Tibial artery (tissue), 4 donors: ENCODE data around the gene ZNF622.

Experiments
- DNase-seq, 2 donors: peaks; one replicate each; pipeline ENCODE4 v3.0.0-alpha.2; 2019
- H3K27ac ChIP-seq, 2 donors: fragments of 200-600 bp; sonication (generic) in 1 of 2; 1 replicate in 1 of 2; 2 replicates in 1 of 2; pipeline ENCODE4 v1.5.1; 2018 to 2019; ENCODE audit warnings: mild to moderate bottlenecking in 1 of 2
- H3K27me3 ChIP-seq, 2 donors: fragments of 200-600 bp; sonication (generic) in 1 of 2; one replicate each; pipeline versions ENCODE4 v1.5.1 to v1.6.0; 2016 to 2019
- H3K36me3 ChIP-seq, 3 donors: fragments of 200-600 bp; sonication (generic) in 2 of 3; one replicate each; pipeline ENCODE4 v1.5.1; 2016 to 2019; ENCODE audit warnings: mild to moderate bottlenecking in 2 of 3
- H3K4me1 ChIP-seq, 4 donors: fragments of 200-600 bp; sonication (generic) in 2 of 4; 1 replicate in 3 of 4; 2 replicates in 1 of 4; pipeline ENCODE4 v1.5.1; 2016 to 2019
- H3K4me3 ChIP-seq, 2 donors: fragments of 200-600 bp; sonication (generic) in 1 of 2; 1 replicate in 1 of 2; 2 replicates in 1 of 2; pipeline ENCODE4 v1.5.1; 2018 to 2019; ENCODE audit warnings: mild to moderate bottlenecking in 2 of 2
- H3K9me3 ChIP-seq, 3 donors: fragments of 200-600 bp; sonication (generic) in 1 of 3; one replicate each; pipeline ENCODE4 v1.5.1; 2016 to 2019
- intact Hi-C: fragments of 100-400 bp; cut with DNase I; formaldehyde crosslinking; loops from one replicate; pipeline ENCODE4 v1.15.0; 2023; ENCODE audit warnings: low total_unique reads
- TF ChIP-seq, protein P1 (sequence below), 2 experiments: fragments of 200-600 bp in 1 of 2; fragments of 450-650 bp in 1 of 2; IDR thresholded peaks; one replicate each; pipeline ENCODE4 v1.5.1; 2017 to 2019; ENCODE audit warnings: antibody characterized with exemption in 2 of 2, mild to moderate bottlenecking in 1 of 2, moderate library complexity in 1 of 2

The ZNF622 gene

DNA sequence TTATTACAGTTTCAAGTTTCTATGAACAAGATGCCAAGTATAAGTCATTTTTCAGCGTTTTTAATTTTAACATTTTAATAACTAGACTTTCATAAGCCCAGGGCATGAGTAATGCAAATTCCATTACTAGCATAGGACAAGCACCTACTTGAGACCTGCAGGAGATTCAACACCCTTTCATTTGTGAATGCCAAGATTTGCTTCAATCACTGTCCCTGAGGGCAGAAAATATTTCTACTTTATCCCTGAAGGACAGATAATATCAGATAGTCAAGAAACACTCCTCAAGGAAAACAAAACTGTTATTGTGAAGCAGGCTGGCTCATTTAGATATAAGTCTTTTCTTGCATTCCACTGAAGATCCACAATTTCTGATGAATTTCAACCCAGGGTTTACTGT is 27.7 kb upstream of the ZNF622 start:
- Histone ChIP-seq H3K36me3 (no peaks in the 10 kb centered on the region), H3K4me1 (no peaks in the 10 kb centered on the region), H3K27me3 (no peaks in the 10 kb centered on the region), H3K9me3 (peaks cover 0 to 8% (median 5%) of the 10 kb centered on the region in 3 donors), H3K4me3 (no peak overlapping the region), H3K27ac (no peak overlapping the region)
- intact Hi-C loops, result no loop called here
- DNase-seq, result no peak
- TF ChIP-seq, protein P1, sequence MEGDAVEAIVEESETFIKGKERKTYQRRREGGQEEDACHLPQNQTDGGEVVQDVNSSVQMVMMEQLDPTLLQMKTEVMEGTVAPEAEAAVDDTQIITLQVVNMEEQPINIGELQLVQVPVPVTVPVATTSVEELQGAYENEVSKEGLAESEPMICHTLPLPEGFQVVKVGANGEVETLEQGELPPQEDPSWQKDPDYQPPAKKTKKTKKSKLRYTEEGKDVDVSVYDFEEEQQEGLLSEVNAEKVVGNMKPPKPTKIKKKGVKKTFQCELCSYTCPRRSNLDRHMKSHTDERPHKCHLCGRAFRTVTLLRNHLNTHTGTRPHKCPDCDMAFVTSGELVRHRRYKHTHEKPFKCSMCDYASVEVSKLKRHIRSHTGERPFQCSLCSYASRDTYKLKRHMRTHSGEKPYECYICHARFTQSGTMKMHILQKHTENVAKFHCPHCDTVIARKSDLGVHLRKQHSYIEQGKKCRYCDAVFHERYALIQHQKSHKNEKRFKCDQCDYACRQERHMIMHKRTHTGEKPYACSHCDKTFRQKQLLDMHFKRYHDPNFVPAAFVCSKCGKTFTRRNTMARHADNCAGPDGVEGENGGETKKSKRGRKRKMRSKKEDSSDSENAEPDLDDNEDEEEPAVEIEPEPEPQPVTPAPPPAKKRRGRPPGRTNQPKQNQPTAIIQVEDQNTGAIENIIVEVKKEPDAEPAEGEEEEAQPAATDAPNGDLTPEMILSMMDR (IDR thresholded peaks at IDR 0.05), result no peak

DNA sequence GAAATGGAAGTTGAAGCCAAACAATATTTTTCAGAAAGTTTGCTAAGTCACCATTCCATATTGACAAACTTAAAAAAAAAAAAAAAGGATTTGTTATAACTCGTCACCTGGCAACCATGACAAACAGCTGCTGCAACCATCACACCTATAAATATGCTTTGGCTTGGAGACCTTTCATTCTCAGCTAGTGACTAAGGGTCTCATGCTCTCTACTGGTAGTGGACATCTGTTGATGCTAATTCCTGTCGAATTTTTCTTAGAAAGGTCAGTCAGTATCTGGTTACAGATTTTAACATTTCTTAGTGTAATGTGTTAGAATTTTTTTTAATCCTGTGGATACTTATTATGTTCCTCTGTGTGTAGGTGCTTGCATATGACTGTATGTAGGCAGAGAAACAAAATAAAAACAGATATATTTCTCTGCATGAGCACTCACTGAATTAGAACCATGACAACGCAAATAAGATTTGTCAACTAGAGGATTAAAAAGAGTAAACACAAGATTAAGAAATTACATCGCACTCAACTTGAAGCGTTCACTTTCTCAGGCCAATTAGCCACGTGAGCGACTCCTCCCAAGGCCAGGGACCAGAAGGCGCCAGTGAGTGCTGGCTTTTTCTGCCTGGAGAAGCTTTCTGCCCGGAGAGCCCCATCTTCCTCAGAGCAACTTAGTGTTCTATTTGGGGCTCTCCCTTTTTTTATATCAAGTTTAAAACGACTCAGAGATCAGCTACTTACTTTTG is 27.0 kb upstream of the ZNF622 start:
- Histone ChIP-seq H3K27me3 (no peaks in the 10 kb centered on the region), H3K4me3 (no peak overlapping the region), H3K9me3 (peaks cover 0 to 8% (median 5%) of the 10 kb centered on the region in 3 donors), H3K27ac (no peak overlapping the region), H3K36me3 (no peaks in the 10 kb centered on the region), H3K4me1 (no peaks in the 10 kb centered on the region)
- peak in 1 of 2 donors; percentile 48 for DNase-seq
- TF ChIP-seq, protein P1 (IDR thresholded peaks at IDR 0.05), result no peak
- intact Hi-C loops, result no loop called here

DNA sequence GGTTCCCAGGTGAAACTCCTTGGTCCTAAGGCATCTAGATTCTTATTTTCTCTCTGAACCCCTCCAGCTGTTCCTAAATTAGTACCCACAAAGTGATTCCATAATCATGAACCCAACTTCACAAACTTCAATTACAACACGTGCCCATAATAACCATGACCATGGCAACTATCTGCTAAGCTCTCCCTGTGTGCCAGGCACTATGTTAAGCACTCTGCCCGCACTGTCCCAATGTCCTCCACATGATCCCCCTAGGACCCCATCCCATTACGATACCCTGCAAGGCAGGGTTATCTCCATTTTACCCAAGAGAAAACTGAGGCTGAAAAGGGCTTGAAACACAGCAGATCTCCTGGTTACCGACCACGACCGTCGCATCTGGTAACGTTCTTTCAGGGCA is 25.3 kb upstream of the ZNF622 start:
- TF ChIP-seq, protein P1 (IDR thresholded peaks at IDR 0.05), result no peak
- H3K27me3 ChIP-seq, result no peaks in the 10 kb centered on the region
- no peaks in the 10 kb centered on the region for H3K4me1 ChIP-seq
- intact Hi-C loops, result no loop called here
- no peak overlapping the region for H3K4me3 ChIP-seq
- DNase-seq, result no peak
- H3K27ac ChIP-seq, result no peak overlapping the region
- peaks cover 0 to 8% (median 5%) of the 10 kb centered on the region in 3 donors for H3K9me3 ChIP-seq
- H3K36me3 ChIP-seq, result no peaks in the 10 kb centered on the region

DNA sequence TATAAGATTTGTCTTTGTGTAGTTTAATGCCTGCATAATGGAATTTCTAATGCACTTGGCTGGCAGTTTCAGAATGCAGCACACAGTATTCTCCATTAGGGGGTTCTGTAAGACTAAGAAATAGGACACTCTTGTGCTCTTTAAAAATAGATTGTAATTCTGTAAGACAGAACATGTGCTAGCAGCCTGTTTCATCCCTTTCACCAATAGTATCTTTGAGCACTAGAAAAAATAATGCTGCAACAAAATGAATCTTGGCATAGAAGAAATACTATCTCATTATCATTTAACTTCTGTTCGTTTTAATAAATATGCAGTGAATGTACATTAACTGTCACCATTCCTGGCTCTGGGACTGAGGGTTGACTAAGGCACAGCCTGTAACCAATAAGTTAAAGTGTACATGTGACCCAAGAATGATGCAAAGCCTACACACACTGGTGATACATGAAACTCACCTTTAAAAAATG is 23.8 kb upstream of the ZNF622 start:
- Histone ChIP-seq H3K4me1 (no peaks in the 10 kb centered on the region), H3K27ac (no peak overlapping the region), H3K4me3 (no peak overlapping the region), H3K27me3 (no peaks in the 10 kb centered on the region), H3K9me3 (no peaks in the 10 kb centered on the region), H3K36me3 (no peaks in the 10 kb centered on the region)
- intact Hi-C loops, result loop anchor here (10.0 kb wide), 1 partner anchor 715 kb away; no protein-coding TSS in a partner anchor
- no peak for DNase-seq
- TF ChIP-seq, protein P1 (IDR thresholded peaks at IDR 0.05), result peak; percentile 65 to 77

- Histone ChIP-seq H3K27me3 (no peaks in the 10 kb centered on the region), H3K4me1 (no peaks in the 10 kb centered on the region), H3K36me3 (no peaks in the 10 kb centered on the region), H3K4me3 (no peak overlapping the region), H3K9me3 (no peaks in the 10 kb centered on the region), H3K27ac (no peak overlapping the region)
- intact Hi-C loops, result loop anchor here (10.0 kb wide), 1 partner anchor 717 kb away; no protein-coding TSS in a partner anchor
- no peak for DNase-seq
- TF ChIP-seq, protein P1 (IDR thresholded peaks at IDR 0.05), result no peak
These were observed 21.9 kb upstream of the ZNF622 start for GRCh38 chr5:16487456-16487855.
